GM12878 (cell line): ENCODE measurements around the gene TRIM40. TPM values are rescaled to one million over a fixed set of nuclear protein-coding genes. Genes with fewer than 3 reads are reported as not detected.

Source experiments
- ATAC-seq: fragments of 200-7000 bp; cut with Tn5 transposase; 3 replicates; pipeline ENCODE4 v1.9.1; 2020; ENCODE audit warnings: mild to moderate bottlenecking, moderate library complexity
- BruUV-seq: library from RNA; stranded (reverse); fragments of 400-500 nt; replicated peaks from 2 replicates; lab custom pipeline; 2021; lab: Mats Ljungman, UMichigan
- CTCF ChIA-PET: fragments of 300-600 bp; sonication (Branson Sonifier 250); formaldehyde crosslinking; extraction: SDS; loops from one replicate; lab custom pipeline; 2021; ENCODE audit warnings: inconsistent platforms; lab: Yijun Ruan, JAX
- POLR2A ChIA-PET: fragments of 350-600 bp; formaldehyde crosslinking; extraction: SDS; loops from one replicate; lab custom pipeline; 2021; ENCODE audit warnings: inconsistent platforms; lab: Charles Lee
- RAD21 ChIA-PET: fragments of 300-600 bp; sonication (Branson Sonifier 250); formaldehyde crosslinking; loops from one replicate; lab custom pipeline; 2023; ENCODE audit warnings: antibody characterized with exemption; ENCODE audit not compliant: unreplicated experiment; lab: Charles Lee
- SMC1A ChIA-PET: fragments of 300-600 bp; sonication (Branson Sonifier 250); formaldehyde crosslinking; loops from one replicate; lab custom pipeline; 2023; ENCODE audit not compliant: unreplicated experiment, uncharacterized antibody; lab: Charles Lee
- DNase-seq: peaks from one replicate; pipeline ENCODE4 v3.0.0-alpha.2; 2011; ENCODE audit warnings: low read depth, low spot score
- FAIRE-seq: peaks from 3 replicates; lab custom pipeline; 2011; peaks lifted over from hg19 to GRCh38; lab: Jason Lieb, UNC
- H2AFZ ChIP-seq: 2 replicates; pipeline ENCODE4 v1.6.0; 2011; ENCODE audit warnings: low read depth, low read length, control low read depth; ENCODE audit not compliant: control insufficient read depth
- H3K27ac ChIP-seq: 2 replicates; pipeline ENCODE4 v1.5.1; 2011; ENCODE audit warnings: control low read depth; ENCODE audit not compliant: control insufficient read depth, insufficient read depth
- H3K27me3 ChIP-seq, 2 experiments: replicated peaks in 1 of 2; 2 replicates each; pipeline versions ENCODE4 v1.6.0 to v1.6.1; 2011; ENCODE audit warnings: low read length in 1 of 2; ENCODE audit not compliant: control insufficient read depth in 2 of 2, insufficient read depth in 2 of 2
- H3K36me3 ChIP-seq, 2 experiments: 2 replicates each; pipeline ENCODE4 v1.5.1; 2011; ENCODE audit warnings: low read length in 1 of 2; ENCODE audit not compliant: control insufficient read depth in 2 of 2, insufficient read depth in 2 of 2
- H3K4me1 ChIP-seq: 2 replicates; pipeline ENCODE4 v1.6.1; 2011; ENCODE audit warnings: mild to moderate bottlenecking, low read length, moderate library complexity, mixed read lengths; ENCODE audit not compliant: control insufficient read depth, insufficient read depth
- H3K4me2 ChIP-seq: 2 replicates; pipeline ENCODE4 v1.6.0; 2011; ENCODE audit warnings: control low read depth; ENCODE audit not compliant: control insufficient read depth, insufficient read depth
- H3K4me3 ChIP-seq: fragments of 200-600 bp; sonication (generic); 2 replicates; pipeline ENCODE4 v1.5.1; 2016
- H3K79me2 ChIP-seq: 2 replicates; pipeline ENCODE4 v1.6.0; 2011; ENCODE audit warnings: low read length; ENCODE audit not compliant: control insufficient read depth, insufficient read depth
- H3K9ac ChIP-seq: 2 replicates; pipeline ENCODE4 v1.8.0; 2011; ENCODE audit warnings: low read length, control low read depth, mixed read lengths; ENCODE audit not compliant: control insufficient read depth, insufficient read depth
- H3K9me3 ChIP-seq: replicated peaks from 3 replicates; pipeline ENCODE4 v1.5.1; 2011; ENCODE audit warnings: mild to moderate bottlenecking, low read length; ENCODE audit not compliant: control insufficient read depth, insufficient read depth
- H4K20me1 ChIP-seq: 2 replicates; pipeline ENCODE4 v1.6.0; 2011; ENCODE audit not compliant: control insufficient read depth, insufficient read depth
- CTCF ChIP-seq, 3 experiments: IDR thresholded peaks in 2 of 3; conservative IDR thresholded peaks in 1 of 3; 2 replicates each; pipeline ENCODE4 v1.5.1; 2011; ENCODE audit warnings: low read depth in 3 of 3, low read length in 3 of 3, mild to moderate bottlenecking in 3 of 3, control low read depth in 2 of 3, moderate library complexity in 2 of 3, inconsistent platforms in 1 of 3, mixed read lengths in 1 of 3; ENCODE audit not compliant: control insufficient read depth in 2 of 3, insufficient read depth in 1 of 3; ENCODE audit errors: extremely low read depth in 1 of 3
- FOXM1 ChIP-seq: IDR thresholded peaks from 2 replicates; pipeline ENCODE4 v1.6.1; 2012; ENCODE audit warnings: low read depth, mild to moderate bottlenecking, inconsistent platforms, low read length, moderate library complexity
- IKZF1 ChIP-seq: fragments of 450-650 bp; conservative IDR thresholded peaks from 2 replicates; pipeline ENCODE4 v1.6.1; 2017; ENCODE audit warnings: antibody characterized with exemption, mild to moderate bottlenecking
- ZBED1 ChIP-seq: IDR thresholded peaks from 2 replicates; pipeline ENCODE4 v1.6.1; 2016; ENCODE audit warnings: borderline replicate concordance
- ZBTB11 ChIP-seq: fragments of 450-650 bp; formaldehyde crosslinking; IDR thresholded peaks from 2 replicates; pipeline ENCODE4 v1.5.0; 2022; ENCODE audit warnings: mild to moderate bottlenecking, missing genetic modification characterization
- ZNF384 ChIP-seq: IDR thresholded peaks from 2 replicates; pipeline ENCODE4 v1.6.1; 2012; ENCODE audit warnings: low read depth, mild to moderate bottlenecking, low read length, improper control_type of control experiment, borderline replicate concordance
- WGBS: methylation state at CpG from one replicate; pipeline ENCODE4 v1.1.6; 2016; ENCODE audit warnings: low lambda C conversion rate; ENCODE audit not compliant: insufficient replicate concordance, insufficient coverage; ENCODE audit errors: missing lambda C conversion rate; 5-methylcytosine and 5-hydroxymethylcytosine counted together
- in situ Hi-C: fragments of 300-500 bp; cut with MboI; formaldehyde crosslinking; loops from 9 replicates; pipeline ENCODE4 v1.14.3; 2018; ENCODE audit warnings: mixed read lengths
- intact Hi-C: fragments of 100-400 bp; cut with micrococcal nuclease; formaldehyde crosslinking; loops from one replicate; pipeline ENCODE4 v1.14.2; 2022; ENCODE audit not compliant: unreplicated experiment
- polyA plus RNA-seq, 11 experiments: library from polyadenylated mRNA; depleted of rRNA in 4 of 11; unstranded in 6 of 11; stranded (reverse) in 5 of 11; fragments of >200 nt; fragmentation: Nextera tagmentation in 4 of 11; fragmentation: Illumina TruSeq in 1 of 11; extraction: Ambion mirVana in 4 of 11; extraction: Trizol in 1 of 11; gene quantifications; 1 replicate in 1 of 11; 2 replicates in 10 of 11; pipeline versions ENCODE4 v1.2.1 to v1.2.3, GENCODE V29; 2011 to 2016; ENCODE audit warnings: inconsistent platforms in 2 of 11, missing spikeins in 2 of 11, low read depth in 1 of 11
- total RNA-seq, 4 experiments: library from RNA; depleted of rRNA in 3 of 4; stranded (reverse); fragments of >200 nt in 3 of 4; fragmentation: Illumina TruSeq in 1 of 4; extraction: Trizol in 1 of 4; gene quantifications; 2 replicates each; pipeline versions ENCODE4 v1.2.1 to v1.2.3, GENCODE V29; 2013 to 2021

Gene TRIM40
- total and polyA plus RNA-seq, 10 of the 15 experiments (the other 5 are each of a cell fraction or from before 2014, with no cell fraction given), result not detected

- intact Hi-C loops, result no loop called here
Observed at GRCh38 chr6:30101444-30102413, 34.2 kb upstream of the TRIM40 start.

More at GRCh38 chr6:30101444-30102413, 34.2 kb upstream of the TRIM40 start:
- H4K20me1 ChIP-seq, result no peaks in the 10 kb centered on the region
- FAIRE-seq, result no peak
- H3K4me3 ChIP-seq, result peak overlapping the region; percentile 3; the same call in 1 of the 2 replicates
- in situ Hi-C loops, result no loop called here
- no peaks in the 10 kb centered on the region for H3K9me3 ChIP-seq
- TF ChIP-seq FOXM1 (no peak), ZBTB11 (CRISPR knock-in tag) (no peak), ZBED1 (no peak), CTCF (IDR thresholded peaks at IDR 0.05 in 2 of 3, conservative IDR thresholded peaks at IDR 0.05 in 1 of 3; ENCODE audit: control insufficient read depth in 2 of 3, extremely low read depth in 1 of 3, insufficient read depth in 1 of 3, low read depth in 3 of 3, low read length in 3 of 3) (peak in 1 of 3 experiments; percentile 24; a peak in 2 of 6 replicates), IKZF1 (peak; percentile 50), ZNF384 (no peak)
- H3K36me3 ChIP-seq, result no peaks in the 10 kb centered on the region
- ChIA-PET RAD21 (interaction anchor here (0.7 to 9.0 kb wide), 11 partner anchors 10 to 158 kb away, joined by 3 to 333 read pairs (median 3); partner anchors contain the start of genes PPP1R11, TRIM31 and TRIM40), CTCF (interaction anchor here (0.6 to 6.6 kb wide), 21 partner anchors 10 to 454 kb away, joined by 3 to 561 read pairs (median 4); partner anchors contain the start of genes POLR1H, PPP1R11, TRIM26 and TRIM31), POLR2A (interaction anchor here (0.9 to 1.6 kb wide), 2 partner anchors 23 to 35 kb away, joined by 3 to 4 read pairs; partner anchors contain the start of gene PPP1R11), SMC1A (interaction anchor here (0.9 to 16.6 kb wide), 3 partner anchors 9 to 35 kb away, joined by 4 to 647 read pairs (median 5); partner anchors contain the start of genes PPP1R11 and TRIM40)
- H3K4me2 ChIP-seq, result peak overlapping the region; percentile 72
- WGBS, result 1% methylated on average over 51 of the region's 51 CpGs
- H3K4me1 ChIP-seq, result peaks cover 19% of the 10 kb centered on the region
- peaks cover 12 to 27% of the 10 kb centered on the region in 2 experiments for H3K27me3 ChIP-seq
- no peak overlapping the region for H3K9ac ChIP-seq
- no TSS peak for BruUV-seq
- H3K27ac ChIP-seq, result no peak overlapping the region
- H2AFZ ChIP-seq, result peak overlapping the region; percentile 57
- DNase-seq, result no peak
- H3K79me2 ChIP-seq, result no peaks in the 10 kb centered on the region
- ATAC-seq, result peak; percentile 87
